Activated CD4-positive, CD25-positive, alpha-beta regulatory T cell (primary cell): ENCODE measurements around the gene EFNA5.

ENCODE experiments used
- DNase-seq, 4 experiments: peaks; one replicate each; lab custom pipeline; 2025; lab: John Stamatoyannopoulos, UW

EFNA5 gene

DNA sequence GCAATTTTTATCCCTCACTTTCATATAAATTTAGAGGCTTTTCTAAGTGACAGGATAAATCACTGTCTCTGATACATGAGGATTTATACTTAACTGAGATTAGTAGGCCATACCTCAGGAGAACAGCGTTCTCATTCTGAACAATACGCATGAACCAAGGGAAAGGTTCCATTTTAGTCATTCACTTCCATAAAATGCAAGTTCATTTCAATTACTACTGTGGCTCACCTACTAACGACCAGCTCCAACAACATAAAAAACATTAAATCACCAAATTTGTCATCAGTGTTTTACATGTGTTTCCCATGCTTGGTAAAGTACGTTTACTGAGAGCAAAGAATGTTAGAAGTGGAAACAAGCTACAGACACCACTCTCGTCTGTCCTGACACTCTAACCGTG is 67.4 kb downstream of the EFNA5 start:
- DNase-seq = no peak

GRCh38 chr5:107602896-107603295 is 67.8 kb downstream of the EFNA5 start:
- DNase-seq = no peak

GRCh38 chr5:107601076-107601475 is 69.7 kb downstream of the EFNA5 start:
- no peak for DNase-seq

- no peak for DNase-seq
Observed at GRCh38 chr5:107598958-107599357, 71.8 kb downstream of the EFNA5 start.

- no peak for DNase-seq
Observed at GRCh38 chr5:107597803-107598202, 72.9 kb downstream of the EFNA5 start.

DNA sequence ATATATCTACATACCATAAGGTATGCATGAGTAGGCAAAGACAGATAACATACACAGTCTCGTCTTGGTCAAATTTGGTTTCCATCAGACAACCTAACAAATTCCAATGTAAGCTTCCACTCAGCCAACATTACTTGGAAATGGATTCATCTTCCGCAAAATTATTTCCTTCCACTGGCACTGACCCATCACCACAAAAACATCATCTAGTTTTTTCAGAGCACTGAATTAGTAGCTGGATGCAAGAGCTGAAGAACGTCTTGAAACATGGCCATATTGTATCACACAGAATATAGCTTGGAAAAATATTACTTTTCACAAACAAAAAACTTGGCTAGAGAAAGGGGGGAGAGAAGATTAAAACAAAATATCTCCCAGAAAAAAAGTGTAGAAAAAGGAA is 73.5 kb downstream of the EFNA5 start:
- no peak for DNase-seq

GRCh38 chr5:107594253-107595045 is 76.3 kb downstream of the EFNA5 start:
- no peak for DNase-seq

DNA sequence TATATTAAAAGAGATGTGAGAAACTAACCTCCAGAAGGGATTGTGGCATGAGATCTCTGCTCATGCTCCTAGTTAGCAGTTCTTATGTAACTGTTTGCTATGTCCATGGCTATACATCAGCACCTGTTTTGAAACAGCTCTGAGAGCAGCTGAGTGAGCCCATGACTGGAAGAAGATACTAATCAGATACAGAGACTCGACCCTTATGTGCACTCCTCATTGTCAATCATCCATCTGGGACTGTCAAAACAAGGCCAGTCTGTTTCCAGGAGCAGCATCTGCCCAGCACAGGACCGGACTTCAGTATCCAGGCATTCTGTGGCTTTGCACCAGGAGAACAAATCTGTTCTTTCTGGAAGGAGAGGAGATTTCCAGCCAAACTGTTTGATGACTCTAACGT is 77.7 kb downstream of the EFNA5 start:
- DNase-seq = no peak

GRCh38 chr5:107592515-107592914 is 78.2 kb downstream of the EFNA5 start:
- DNase-seq = no peak

DNA sequence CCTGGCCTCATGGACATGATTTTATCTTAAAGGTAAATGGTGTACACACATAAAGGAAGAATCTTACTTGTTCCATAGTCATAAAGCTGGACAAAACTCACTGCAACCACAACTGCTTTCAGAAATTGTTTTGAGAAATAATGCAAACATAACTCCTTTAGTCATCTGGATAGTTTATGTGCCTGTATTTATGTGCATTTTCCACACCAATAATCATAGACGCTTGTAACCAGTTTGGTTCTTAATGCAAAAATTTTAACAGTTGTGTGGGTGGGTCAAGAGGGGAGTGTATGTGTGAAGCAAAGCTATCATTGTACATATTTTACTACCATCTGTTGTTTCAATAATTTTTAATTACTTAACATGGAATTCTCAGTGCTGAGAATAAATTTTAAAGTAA is 80.1 kb downstream of the EFNA5 start:
- DNase-seq = no peak

- no peak for DNase-seq
Observed at GRCh38 chr5:107589520-107590193, 81.1 kb downstream of the EFNA5 start.

DNA sequence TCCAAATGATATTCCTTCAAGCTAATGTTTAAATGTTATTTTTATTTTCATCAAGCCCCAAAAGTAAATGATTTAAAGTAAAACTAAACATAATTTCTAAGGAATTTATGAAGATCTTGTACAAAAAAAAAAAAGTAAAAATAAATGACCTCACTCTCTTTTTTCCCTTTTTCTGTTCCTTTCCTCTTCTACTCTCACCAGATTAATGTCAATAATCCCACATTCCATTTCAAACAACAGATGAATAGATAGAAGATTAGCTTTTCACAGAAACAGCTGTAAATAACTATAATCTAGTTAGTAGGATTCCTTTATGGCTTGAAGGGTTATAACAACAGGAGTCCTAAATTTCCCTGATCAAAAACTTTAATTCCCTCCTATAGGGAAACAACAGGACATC is 88.1 kb downstream of the EFNA5 start:
- DNase-seq = no peak

GRCh38 chr5:107580889-107581820 is 89.6 kb downstream of the EFNA5 start:
- DNase-seq = no peak

DNA sequence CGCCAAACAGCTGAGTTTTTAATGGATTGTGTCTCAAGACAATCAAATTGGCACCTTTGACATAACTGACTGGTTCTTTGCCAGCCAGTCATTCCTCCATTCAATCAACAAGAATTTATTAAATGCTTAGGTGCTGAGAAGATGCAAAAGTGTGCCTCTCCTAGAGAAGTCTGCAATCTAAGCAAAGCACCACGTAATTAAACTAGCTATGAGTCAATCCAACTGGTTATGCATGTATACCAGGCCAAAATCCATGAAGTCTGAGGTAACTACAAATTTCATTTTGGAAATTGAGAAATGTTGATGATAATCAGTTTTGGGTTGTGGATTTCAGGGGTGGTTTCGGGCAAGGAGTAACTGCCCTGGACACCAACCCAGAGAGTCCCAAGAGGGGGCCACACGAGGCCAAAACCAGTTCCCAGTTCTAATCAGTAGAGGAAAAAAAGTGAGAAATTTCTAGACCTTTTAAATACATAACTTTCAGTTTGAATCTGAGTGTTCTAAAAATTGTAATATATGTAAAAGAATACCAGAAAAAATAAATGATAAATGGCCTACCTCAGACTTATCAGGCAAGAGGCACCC is 92.6 kb downstream of the EFNA5 start:
- no peak for DNase-seq

DNA sequence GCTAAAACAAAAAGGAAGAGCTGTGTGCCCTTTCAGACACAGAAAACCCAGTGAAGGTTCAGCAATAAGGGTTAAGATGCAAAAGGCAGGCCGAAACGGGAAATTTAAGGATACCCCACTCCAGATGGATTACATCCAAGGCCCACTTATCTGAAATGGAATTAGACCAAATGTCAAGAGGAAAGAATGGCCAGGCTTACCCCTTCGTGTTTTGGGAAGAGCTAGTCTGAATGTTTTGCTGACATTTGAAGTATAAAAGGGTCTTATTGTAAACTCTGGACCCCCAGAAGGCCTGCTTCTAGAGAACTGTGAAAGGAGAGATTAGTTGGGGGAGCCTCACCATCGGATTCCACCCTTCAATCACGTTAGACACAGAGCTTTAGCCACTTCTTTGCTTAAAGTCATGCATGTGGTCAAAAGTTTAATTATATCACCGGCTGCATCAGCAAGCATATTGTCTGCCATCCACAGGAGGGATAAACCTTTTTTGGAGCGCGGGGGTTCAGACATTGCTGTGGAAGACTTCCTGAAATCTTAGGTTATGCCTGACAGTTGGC is 93.3 kb downstream of the EFNA5 start:
- DNase-seq = no peak

DNA sequence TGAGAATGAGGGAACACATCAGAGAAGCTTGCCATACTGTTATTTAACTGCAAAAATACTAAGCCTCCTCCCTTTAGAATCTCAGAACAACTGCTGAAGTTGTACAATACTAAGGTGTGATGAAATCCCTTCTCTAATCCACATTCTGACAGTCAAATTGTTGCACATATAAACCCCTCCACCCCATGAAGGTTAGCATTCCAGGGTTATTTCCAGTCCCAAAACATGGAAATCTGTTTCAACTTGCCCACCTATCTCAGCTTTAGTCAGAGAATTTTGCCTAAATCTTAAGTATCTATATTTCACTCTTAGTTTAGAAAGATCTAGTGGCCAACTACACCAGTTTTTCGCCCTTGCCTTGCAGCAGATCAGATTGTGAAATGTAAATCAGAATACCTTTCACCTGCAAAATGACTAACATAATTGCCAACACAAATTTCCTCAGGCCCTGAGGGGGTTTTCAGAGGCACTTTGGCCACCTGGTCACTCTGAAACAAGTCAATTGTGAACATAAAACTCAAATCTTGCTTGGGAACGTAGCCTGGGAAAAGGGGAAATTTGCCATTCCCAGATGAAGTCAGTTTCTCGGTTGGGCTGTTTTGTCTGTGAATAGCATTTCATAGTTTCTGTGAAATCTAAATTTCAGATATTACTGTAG is 93.9 kb downstream of the EFNA5 start:
- DNase-seq = no peak

GRCh38 chr5:107576155-107576554 is 94.6 kb downstream of the EFNA5 start:
- no peak for DNase-seq

- DNase-seq = no peak
Observed at GRCh38 chr5:107574287-107574686, 96.5 kb downstream of the EFNA5 start.

DNA sequence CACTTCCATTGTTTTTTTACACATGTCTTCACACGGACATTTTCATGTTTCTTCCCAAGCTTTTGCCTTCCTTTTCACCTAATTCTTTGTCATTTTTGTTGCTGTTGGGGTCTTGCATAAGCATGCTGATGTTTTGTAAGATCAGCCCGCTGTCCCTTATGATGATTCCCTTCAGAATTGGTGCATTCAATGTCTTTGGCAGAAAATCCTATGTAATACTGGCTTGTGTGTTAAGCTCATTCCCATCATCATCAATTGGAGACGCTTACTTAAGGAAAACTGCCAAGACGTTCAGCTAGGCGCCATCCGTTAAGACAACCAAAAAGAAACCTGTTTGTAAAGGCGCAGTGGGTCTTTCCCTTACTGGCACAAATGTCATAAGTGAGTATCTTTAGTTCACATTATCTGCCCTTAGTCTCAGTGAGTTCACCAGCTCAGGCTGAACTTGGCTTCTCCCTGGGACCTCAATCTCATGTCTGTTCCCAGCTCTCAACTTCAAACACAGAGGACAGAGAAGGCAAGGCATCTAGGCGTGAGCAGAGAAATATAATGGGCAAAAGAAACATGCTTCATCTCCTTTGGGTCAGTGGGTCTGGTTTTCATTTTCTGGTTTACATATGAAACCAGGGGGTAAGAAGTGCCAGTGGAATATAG is 97.9 kb downstream of the EFNA5 start:
- DNase-seq = no peak

GRCh38 chr5:107571621-107572536 is 98.9 kb downstream of the EFNA5 start:
- DNase-seq = peak; percentile 58 to 81 (median 64)
